Measurements from ENCODE around the gene UFM1. TPM values are rescaled to one million over a fixed set of nuclear protein-coding genes. Genes with fewer than 3 reads are reported as not detected.

Gene UFM1
- total and polyA plus RNA-seq, 2 donors (not counting 3 experiments of a cell fraction or from before 2014, with no cell fraction given), result 16.8 to 51.5 TPM

- ChIA-PET POLR2A (no interaction called here), CTCF (no interaction called here)
- Histone ChIP-seq H3K9me3 (replicated peaks; ENCODE audit: control insufficient read depth, insufficient read depth, low read length) (no peaks in the 10 kb centered on the region), H4K20me1 (replicated peaks; ENCODE audit: control insufficient read depth, extremely low read depth, insufficient read depth, low read length) (no peaks in the 10 kb centered on the region), H3K4me3 (replicated peaks in 1 of 3; ENCODE audit: insufficient read depth in 1 of 3, low read depth in 1 of 3, low read length in 3 of 3) (no peak overlapping the region), H3K79me2 (ENCODE audit: control insufficient read depth, insufficient read depth, low read length) (no peaks in the 10 kb centered on the region), H3K36me3 (ENCODE audit: control insufficient read depth in 2 of 2, extremely low read depth in 1 of 2, insufficient read depth in 2 of 2, low read length in 2 of 2) (no peaks in the 10 kb centered on the region), H3K9ac (replicated peaks; ENCODE audit: extremely low read depth, insufficient read depth, low read length) (no peak overlapping the region), H3K4me2 (ENCODE audit: insufficient read depth, low read length) (no peak overlapping the region), H2AFZ (ENCODE audit: low read depth, low read length) (no peak overlapping the region), H3K27me3 (ENCODE audit: control insufficient read depth in 2 of 2, insufficient read depth in 2 of 2, low read length in 2 of 2) (peaks cover 0 to 2% of the 10 kb centered on the region in 2 experiments), H3K9me1 (replicated peaks; ENCODE audit: control insufficient read depth, extremely low read depth, insufficient read depth, low read length) (no peaks in the 10 kb centered on the region), H3K27ac (ENCODE audit: insufficient read depth, low read depth, low read length) (no peak overlapping the region), H3K4me1 (ENCODE audit: control insufficient read depth, extremely low read depth, insufficient read depth, low read length) (no peaks in the 10 kb centered on the region)
- BruUV-seq (replicated peaks), result no TSS peak
- intact Hi-C loops (cut with micrococcal nuclease) (no loop called here), dilution Hi-C loops (cut with MboI; ENCODE audit: extremely low pct_ligation_motif_present, low sequenced_read_pairs) (no loop called here)
- FAIRE-seq (peak; percentile 18), DNase-seq (ENCODE audit: low read depth, low spot score) (no peak)
- TF ChIP-seq EZH2 (IDR thresholded peaks at IDR 0.05; ENCODE audit: borderline replicate concordance, low read depth, low read length, severe bottlenecking) (no peak), GATA2 (IDR thresholded peaks at IDR 0.05; ENCODE audit: insufficient read depth, insufficient read length, low read depth, low read length) (no peak)
Measured at GRCh38 chr13:38386421-38386820, 36.8 kb downstream of the UFM1 start.

- FAIRE-seq, result no peak
- no peaks in the 10 kb centered on the region for H4K20me1 ChIP-seq (replicated peaks; ENCODE audit: control insufficient read depth, extremely low read depth, insufficient read depth, low read length)
- ChIA-PET CTCF (no interaction called here), POLR2A (no interaction called here)
- no peak for TF ChIP-seq POLR2AphosphoS5 (IDR thresholded peaks at IDR 0.05; ENCODE audit: insufficient read depth, low read depth, low read length)
- TF ChIP-seq EZH2 (IDR thresholded peaks at IDR 0.05; ENCODE audit: borderline replicate concordance, low read depth, low read length, severe bottlenecking), result no peak
- no peak for TF ChIP-seq MAX (IDR thresholded peaks at IDR 0.05; ENCODE audit: insufficient read depth, insufficient read length)
- no peak for TF ChIP-seq FOS (IDR thresholded peaks at IDR 0.05; ENCODE audit: borderline replicate concordance, insufficient read depth, low read length)
- TF ChIP-seq CTCF (IDR thresholded peaks at IDR 0.05; ENCODE audit: extremely low read depth in 1 of 2, insufficient read depth in 1 of 2, low read depth in 1 of 2, low read length in 2 of 2), result no peak
- TF ChIP-seq MYC (IDR thresholded peaks at IDR 0.05; ENCODE audit: low read depth, low read length), result no peak
- TF ChIP-seq POLR2A (IDR thresholded peaks at IDR 0.05; ENCODE audit: low read depth, low read length), result no peak
- TF ChIP-seq JUN (IDR thresholded peaks at IDR 0.05; ENCODE audit: borderline replicate concordance, insufficient read depth, insufficient read length, low read depth), result no peak
- no peak for TF ChIP-seq GATA2 (IDR thresholded peaks at IDR 0.05; ENCODE audit: insufficient read depth, insufficient read length, low read depth, low read length)
- no peaks in the 10 kb centered on the region for H3K9me1 ChIP-seq (replicated peaks; ENCODE audit: control insufficient read depth, extremely low read depth, insufficient read depth, low read length)
- peaks cover 0 to 2% of the 10 kb centered on the region in 2 experiments for H3K27me3 ChIP-seq (ENCODE audit: control insufficient read depth in 2 of 2, insufficient read depth in 2 of 2, low read length in 2 of 2)
- H3K4me1 ChIP-seq (ENCODE audit: control insufficient read depth, extremely low read depth, insufficient read depth, low read length), result no peaks in the 10 kb centered on the region
- no peak overlapping the region for H3K9ac ChIP-seq (replicated peaks; ENCODE audit: extremely low read depth, insufficient read depth, low read length)
- no peaks in the 10 kb centered on the region for H3K36me3 ChIP-seq (ENCODE audit: control insufficient read depth in 2 of 2, extremely low read depth in 1 of 2, insufficient read depth in 2 of 2, low read length in 2 of 2)
- DNase-seq (ENCODE audit: low read depth, low spot score), result no peak
- no peak overlapping the region for H3K27ac ChIP-seq (ENCODE audit: insufficient read depth, low read depth, low read length)
- H3K4me3 ChIP-seq (replicated peaks in 1 of 3; ENCODE audit: insufficient read depth in 1 of 3, low read depth in 1 of 3, low read length in 3 of 3), result no peak overlapping the region
- no TSS peak for BruUV-seq (replicated peaks)
- H3K4me2 ChIP-seq (ENCODE audit: insufficient read depth, low read length), result no peak overlapping the region
- intact Hi-C loops (cut with micrococcal nuclease) (no loop called here), dilution Hi-C loops (cut with MboI; ENCODE audit: extremely low pct_ligation_motif_present, low sequenced_read_pairs) (no loop called here)
- no peak overlapping the region for H2AFZ ChIP-seq (ENCODE audit: low read depth, low read length)
- H3K9me3 ChIP-seq (replicated peaks; ENCODE audit: control insufficient read depth, insufficient read depth, low read length), result no peaks in the 10 kb centered on the region
- no peaks in the 10 kb centered on the region for H3K79me2 ChIP-seq (ENCODE audit: control insufficient read depth, insufficient read depth, low read length)
Measured at GRCh38 chr13:38391341-38391740, 41.7 kb downstream of the UFM1 start.

All from endothelial cell of umbilical vein (primary cell).